D721Med (cell line): ENCODE data around the gene TOR2A.
"Not testable (repeated sequence)": the region's sequence is repeated elsewhere in the genome, so short reads cannot be mapped to it uniquely, and the experiment has no call there.

Experiments
- DNase-seq: peaks from one replicate; pipeline ENCODE4 v3.0.0; 2011; ENCODE audit warnings: low spot score; ENCODE audit not compliant: insufficient read length
- FAIRE-seq: peaks from 2 replicates; lab custom pipeline; 2011; peaks lifted over from hg19 to GRCh38; lab: Jason Lieb, UNC
- CTCF ChIP-seq: IDR thresholded peaks from 2 replicates; pipeline ENCODE4 v1.5.1; 2012; ENCODE audit warnings: mild to moderate bottlenecking, control low read depth; ENCODE audit not compliant: insufficient read depth; ENCODE audit errors: missing control alignments

TOR2A gene

GRCh38 chr9:127734747-127735529 is at the start of gene TOR2A:
Gene TOR2A (minus strand): TSS chr9:127735294. CDS start chr9:127735270, 24 bp downstream.
- FAIRE-seq, result no peak
- TF ChIP-seq CTCF, result peak; percentile 92
- DNase-seq, result peak; percentile 89

GRCh38 chr9:127783111-127784008 is 48.3 kb upstream of the TOR2A start:
- no peak for TF ChIP-seq CTCF
- FAIRE-seq, result no peak
- DNase-seq, result no peak

GRCh38 chr9:127781806-127782205 is 46.7 kb upstream of the TOR2A start:
- DNase-seq (no peak), FAIRE-seq (no peak)
- TF ChIP-seq CTCF, result no peak

- not testable (repeated sequence) for FAIRE-seq, DNase-seq
Observed at GRCh38 chr9:127780909-127781308, 45.8 kb upstream of the TOR2A start.

GRCh38 chr9:127780126-127780885 is 45.2 kb upstream of the TOR2A start:
- DNase-seq (no peak), FAIRE-seq (no peak)
- no peak for TF ChIP-seq CTCF

- DNase-seq (no peak), FAIRE-seq (no peak)
- TF ChIP-seq CTCF, result no peak
Observed at GRCh38 chr9:127779136-127779981, 44.3 kb upstream of the TOR2A start.
